Stimulated activated CD4-positive, alpha-beta T cell treated with anti-CD3 and anti-CD28 coated beads, Interleukin-12 subunit alpha, Interleukin-12 subunit beta, amount 100 ng/mL, for 24 hours (primary cell): ENCODE results near the gene BRI3BP.

Source experiments
- DNase-seq, 2 experiments: peaks; one replicate each; pipeline ENCODE4 v3.0.0-alpha.2; 2020; ENCODE audit warnings: low read depth in 2 of 2

The BRI3BP gene, protein sequence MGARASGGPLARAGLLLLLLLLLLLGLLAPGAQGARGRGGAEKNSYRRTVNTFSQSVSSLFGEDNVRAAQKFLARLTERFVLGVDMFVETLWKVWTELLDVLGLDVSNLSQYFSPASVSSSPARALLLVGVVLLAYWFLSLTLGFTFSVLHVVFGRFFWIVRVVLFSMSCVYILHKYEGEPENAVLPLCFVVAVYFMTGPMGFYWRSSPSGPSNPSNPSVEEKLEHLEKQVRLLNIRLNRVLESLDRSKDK

DNA sequence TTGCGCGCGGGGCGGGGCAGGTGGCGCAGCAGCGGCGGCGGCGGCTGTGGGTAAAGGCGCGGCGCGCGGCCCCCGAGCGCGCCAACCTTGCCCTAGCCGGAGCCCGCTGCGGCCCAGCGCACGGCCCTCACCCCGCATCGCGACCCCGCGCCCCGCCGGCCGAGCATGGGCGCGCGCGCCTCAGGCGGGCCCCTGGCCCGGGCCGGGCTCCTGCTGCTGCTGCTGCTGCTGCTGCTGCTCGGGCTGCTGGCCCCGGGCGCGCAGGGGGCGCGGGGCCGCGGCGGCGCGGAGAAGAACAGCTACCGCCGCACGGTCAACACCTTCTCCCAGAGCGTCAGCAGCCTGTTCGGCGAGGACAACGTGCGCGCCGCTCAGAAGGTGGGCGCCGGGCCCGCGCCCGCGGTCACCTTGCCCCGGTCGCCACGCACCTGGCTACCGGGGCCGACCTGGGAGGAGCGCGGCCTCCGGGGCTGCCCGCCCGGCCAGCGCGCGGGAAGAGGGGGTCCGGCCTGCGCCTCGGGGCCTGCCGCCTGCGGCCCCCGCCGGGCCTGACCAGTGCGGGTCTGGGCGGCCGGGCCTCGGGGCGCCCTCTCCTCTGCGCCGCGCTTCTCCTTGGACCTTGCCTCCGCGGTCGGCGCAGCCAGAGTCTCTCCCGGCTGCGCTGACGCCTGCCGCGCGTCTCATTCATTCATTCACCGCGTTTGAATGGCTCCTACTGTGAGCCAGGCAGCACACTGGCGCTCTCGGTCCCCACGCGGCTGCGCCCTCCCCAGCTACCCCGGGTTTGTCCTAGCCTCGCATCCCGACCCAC, at the start of gene BRI3BP:
Gene BRI3BP, plus strand, starts transcription at position 20 of the 811 bp plus-strand sequence. Its CDS starts 146 bp downstream, at position 166.
- DNase-seq: peak in 1 of 2 experiments; percentile 20

DNA sequence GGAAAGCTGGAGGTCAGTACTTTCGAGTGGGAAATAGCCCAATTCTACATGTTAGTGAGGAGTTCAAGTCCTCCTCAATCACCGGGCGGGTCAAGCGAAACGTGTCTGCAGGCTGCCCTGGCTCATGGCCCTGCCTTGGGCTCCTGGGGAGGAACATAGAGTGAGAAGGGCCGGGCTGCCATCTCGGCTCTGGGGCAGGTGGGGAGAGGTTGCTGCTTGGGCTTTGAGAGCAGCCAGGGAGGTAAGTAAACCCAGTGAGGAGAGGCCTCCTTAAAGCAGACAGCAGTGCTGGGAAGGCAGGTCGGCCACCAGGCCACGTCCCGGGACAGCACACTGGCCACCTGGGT, 47.0 kb upstream of the BRI3BP start:
- no peak for DNase-seq

DNA sequence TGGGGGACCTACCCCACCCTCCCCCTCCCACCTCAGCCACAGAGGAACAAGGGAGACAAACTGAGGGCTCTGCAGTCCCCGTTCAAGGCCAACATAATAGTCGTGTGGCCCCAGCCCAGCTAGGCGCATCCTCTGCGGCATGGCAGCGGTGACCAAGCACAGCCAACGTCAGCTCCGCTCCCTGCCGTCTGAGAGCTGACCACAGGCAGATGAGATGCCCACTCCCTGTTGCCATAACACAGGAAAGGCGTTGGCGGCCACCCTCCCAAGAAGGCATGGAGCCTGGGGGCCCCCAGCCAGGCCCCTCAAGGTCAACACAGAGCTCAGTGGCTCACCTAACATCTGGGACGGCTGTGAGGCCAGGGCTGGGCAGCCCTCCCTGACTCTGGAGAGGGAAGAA, 46.4 kb upstream of the BRI3BP start:
- no peak for DNase-seq

DNA sequence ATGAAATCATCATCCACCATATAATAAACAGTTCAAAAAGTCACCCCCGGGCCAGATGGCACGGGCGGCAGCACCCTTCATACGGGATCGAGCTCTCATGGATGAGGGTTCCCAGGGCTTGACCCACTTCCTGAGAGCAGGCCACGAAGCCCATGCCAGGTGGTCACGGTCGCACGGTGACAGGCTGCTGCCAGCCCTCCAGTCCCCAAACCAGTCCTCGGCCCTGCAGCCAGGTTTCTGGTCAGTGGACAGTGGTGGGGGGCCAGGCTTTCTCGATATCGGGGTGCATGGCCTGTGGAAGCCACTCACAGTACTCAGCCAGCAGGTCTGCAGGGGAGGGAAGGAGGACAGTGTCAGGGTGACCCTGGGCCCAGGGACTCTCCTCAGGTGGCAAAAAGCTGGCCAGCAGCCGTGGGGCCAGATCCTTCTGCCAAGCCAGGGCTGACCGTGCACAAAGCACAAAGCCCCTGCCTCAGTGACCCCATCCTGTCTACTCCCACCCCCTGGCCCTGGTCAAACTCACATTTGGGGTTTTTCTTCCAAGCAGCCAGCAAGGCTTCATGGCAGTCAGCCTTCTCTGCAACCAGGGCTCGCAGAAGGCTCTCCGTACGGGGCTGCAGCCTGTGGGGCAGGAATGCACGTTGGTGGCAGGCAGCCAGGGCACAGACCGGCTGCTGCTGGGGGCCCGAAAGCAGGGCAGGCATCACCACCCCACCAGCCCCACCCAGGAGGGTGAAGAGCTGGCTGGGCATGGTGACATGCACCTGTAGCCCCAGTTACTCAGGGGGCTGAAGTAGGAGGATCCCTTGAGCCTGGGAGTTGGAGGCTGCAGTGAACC, 45.7 kb upstream of the BRI3BP start:
- no peak for DNase-seq

DNA sequence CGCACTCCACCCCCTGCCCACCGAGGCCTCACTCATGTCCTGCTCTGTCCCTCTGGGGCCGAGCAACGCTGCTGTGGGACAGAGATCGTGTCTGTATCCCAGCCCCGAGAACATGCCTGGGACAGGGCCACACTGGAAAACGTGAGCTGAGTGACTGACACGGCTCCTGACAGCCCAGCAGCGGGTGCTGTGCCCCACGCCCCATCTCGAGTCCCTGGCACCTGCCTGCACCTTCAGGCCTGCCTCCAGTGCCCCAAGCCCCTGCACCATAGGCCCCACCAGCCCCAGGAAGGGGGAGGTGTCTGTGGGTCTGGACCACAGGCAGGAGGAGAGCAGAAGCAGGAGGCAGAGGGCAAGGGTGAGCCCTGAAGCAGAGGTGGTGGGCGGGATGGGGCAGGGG, 44.4 kb upstream of the BRI3BP start:
- DNase-seq: no peak

DNA sequence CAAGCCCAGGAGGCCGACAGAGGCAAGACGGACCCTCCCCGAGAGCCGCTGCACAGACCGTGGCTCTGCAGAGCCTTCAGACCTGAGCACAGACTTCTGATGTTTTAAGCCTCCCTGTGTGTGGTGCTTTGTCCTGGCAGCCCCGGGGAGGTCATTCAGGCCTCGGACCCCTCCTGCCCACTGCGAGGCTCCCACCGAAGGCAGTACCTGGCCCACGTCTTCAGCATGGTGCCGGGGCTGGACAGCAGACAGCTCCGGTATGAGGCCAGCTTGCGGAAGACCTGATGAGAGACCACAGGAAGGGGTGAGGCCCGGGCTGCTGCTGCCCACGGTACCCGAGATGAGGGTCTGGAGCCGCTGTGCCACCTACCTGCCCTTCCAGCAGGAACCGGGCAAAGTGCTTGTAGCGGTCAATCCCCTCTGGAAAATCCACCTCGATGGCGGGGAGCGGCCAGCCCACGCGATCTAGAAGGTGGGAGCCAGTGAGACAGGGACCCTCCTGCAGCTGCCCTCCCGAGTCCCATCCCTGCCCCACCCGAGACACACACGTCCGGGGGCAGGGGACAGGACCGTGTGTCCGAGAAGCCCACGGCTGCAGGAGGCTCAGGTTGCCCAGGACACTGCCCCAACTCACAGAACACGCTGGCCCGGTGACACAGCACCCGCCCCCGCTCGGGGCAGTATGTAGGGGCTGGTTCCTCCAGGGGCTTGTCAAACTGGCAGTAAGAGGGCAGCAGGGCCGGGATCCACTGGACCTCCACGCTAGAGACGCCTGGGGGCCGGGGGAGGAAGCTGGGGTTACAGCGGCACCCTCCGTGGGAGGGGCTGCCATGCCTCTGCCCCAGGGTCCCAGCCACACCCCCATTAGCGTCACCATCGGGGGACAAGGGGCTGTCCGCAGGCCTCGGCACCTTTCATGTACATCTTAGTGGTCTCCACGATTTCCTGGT, 43.4 kb upstream of the BRI3BP start:
- DNase-seq: no peak

DNA sequence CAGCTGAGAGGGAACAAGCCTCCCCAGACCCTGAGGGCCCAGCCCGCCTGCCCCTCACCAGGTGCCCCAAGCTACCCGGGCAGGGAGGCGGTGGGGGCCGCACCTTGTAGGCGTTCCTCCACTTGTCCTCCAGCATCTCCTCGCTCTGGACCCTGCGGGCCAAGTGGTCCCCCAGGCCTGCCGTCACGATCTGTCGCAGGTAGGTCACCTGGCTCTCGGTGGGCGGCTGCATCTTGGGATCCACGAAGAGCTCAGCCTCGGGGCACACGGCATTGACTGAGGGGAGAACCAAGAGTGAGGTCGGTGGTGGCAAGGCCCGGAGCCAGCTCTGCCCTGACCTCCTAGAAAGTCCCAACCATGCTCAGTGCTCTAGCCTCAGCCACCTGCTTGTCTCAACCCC, 41.1 kb upstream of the BRI3BP start:
- DNase-seq: no peak

DNA sequence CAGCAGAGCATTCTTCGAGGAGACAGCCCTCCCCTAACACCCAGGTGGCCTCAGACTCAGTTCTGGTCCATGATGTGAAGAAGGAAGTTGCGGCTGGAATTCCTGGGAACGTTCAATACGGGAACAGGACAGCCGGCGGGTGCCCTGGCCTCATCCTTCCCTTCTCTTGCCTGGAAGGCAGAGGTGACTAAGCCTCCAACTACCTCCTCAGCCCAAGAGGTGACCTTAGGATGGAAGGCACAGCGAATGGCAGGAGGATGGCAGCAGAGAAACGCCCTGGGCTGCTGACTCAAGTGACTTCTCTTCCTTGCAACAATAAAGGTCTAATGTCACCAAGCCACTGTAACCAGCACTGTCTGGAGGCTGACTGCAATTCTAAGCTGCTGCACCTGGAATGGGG, 40.6 kb upstream of the BRI3BP start:
- DNase-seq: no peak

DNA sequence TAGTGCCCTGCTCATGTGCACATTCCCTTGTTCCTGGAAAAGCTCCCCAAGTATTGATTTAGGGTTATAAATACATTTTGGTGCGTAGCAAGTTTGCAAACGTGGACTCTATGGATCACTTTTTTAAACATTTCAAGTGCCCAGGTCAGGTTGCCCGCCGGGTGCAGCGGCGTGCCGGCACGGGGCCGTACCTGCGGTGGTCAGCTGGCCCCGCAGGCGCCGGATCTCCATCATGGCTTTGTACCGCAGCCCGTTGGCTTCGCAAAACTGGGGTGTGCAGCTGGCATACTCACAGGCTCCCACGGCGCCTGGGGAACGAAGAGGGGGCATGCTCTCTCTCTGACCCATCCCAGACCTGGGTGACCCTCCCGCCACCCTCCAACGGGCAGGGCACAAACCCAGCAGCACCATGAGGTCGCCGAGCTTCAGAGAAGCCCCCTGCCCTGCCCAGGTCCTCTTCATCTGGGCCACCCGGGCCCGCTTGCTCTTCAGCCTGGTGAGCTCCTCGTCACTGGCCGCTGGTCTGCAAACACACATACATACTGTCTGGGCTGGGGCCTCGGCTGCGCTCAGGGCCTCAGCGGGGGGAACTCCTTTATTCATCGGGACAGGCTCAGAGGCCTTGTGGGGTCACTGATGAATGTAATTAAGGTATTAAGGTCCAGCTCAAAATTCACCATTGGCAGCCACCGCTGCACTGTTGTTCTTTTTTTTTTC, 39.6 kb upstream of the BRI3BP start:
- no peak for DNase-seq

DNA sequence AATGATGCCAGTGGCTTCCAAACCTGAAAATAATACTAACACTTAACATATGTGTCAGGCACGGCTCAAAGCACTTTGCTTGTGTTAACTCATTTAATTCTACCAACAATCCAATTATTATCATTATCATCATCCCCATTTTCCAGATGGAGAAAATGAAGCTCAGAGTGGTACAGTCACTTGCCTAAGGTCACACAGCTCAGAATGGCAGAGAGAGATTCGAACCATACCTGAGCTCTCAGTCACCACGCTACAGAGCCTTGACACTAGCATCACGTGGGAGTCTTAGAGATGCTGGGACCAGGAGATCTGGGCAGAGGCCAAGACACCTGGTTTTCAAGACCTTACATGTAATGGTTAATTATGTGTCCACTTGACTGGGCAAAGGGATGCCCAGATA, 38.7 kb upstream of the BRI3BP start:
- DNase-seq: no peak

DNA sequence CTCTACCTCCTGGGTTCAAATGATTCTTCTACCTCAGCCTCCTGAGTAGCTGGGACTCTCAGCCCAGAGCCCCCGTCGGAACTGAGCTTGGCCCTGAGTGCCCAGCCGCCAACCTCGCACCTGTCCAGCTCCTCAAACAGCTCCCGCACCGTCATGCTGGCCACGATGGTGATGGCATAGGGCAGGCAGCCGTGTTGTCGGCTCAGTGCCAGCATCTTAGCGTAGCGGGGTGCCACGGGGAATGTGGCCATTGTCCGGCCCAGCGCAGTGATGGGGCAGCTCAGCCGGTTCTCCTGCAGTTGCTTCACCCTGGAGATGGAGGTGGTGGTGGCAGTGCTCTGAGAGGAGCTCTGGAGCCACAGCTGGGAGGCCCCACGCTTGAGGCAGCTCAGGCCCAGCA, 36.9 kb upstream of the BRI3BP start:
- no peak for DNase-seq

DNA sequence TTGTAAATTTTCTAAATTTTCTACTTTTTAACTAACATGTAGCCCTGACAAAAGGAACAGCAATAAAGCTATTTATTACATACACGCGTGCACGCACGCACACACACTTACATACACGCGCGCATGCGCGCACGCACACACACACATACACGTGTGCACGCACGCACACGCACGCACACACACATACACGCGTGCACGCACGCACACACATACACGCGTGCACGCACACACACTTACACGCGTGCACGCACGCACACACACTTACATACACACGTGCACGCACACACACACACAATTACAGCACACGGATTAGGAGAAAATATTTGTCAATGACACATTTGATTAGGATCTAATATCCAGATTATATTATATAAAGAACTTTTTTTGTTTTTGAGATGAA, 32.4 kb upstream of the BRI3BP start:
- no peak for DNase-seq

DNA sequence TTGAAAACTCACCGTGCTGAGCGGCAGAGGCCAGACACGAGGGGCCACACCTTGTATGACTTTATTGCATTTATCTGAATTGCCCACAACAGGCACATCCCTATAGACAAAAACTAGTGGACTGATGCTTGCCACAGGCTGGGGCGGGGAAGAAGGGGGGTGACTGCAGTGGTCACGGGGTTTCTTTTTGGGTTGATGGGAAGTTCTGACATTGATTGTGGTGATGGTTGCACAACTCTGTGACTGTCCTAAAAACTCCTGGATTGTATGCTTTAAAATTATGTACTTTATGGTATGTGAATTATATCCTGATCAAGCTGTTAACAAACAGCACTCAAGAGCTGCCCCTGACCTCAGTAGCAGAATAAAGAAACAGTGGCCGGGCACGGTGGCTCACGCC, 30.2 kb upstream of the BRI3BP start:
- no peak for DNase-seq

DNA sequence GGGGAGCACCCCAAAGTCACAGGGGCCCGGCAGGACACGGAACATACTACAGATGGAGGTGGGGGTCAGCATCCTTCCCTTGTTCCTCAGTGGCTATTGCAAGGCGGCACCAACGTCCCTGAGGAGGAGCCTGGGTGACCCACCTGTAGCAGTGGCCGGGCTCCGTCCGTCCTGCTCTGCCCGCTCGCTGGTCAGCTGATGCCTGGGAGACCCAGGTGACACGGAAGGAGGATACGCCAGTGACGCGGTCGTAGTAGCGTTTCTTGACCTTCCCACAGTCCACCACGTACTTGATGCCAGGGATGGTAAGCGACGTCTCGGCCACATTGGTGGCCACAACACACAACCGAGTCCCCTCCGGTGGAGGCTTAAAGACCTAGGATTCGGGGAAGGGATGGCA, 29.2 kb upstream of the BRI3BP start:
- no peak for DNase-seq

DNA sequence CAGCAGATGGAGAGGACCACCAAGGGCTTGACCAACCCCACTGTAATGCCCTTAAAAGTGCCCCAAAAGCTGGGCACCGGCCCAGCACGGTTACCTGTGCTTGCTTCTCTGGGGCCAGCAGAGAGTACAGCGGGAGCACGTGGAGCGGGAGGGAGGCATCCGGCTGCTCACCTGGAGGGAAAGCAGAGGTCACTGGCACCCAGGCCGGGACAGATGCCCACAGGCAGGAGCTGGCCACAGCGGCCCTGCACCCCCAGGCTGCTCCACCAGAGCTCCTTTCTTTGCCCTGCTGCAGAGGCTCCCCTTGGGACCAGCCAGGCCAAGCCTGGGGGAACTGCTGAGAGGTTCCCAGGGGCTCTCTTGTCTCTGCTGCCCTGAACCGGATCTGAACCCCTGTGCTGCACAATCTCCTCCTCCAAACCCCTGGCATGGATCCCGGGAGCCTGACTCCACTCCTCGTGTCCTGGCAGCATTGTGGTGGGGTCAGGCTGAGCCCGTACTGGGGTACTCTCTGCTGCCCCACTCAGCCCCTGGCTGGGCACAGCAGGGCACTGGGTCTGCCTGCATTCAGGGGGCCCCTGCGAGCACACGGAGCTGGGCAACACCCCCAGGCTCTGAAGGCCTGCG, 28.5 kb upstream of the BRI3BP start:
- no peak for DNase-seq

DNA sequence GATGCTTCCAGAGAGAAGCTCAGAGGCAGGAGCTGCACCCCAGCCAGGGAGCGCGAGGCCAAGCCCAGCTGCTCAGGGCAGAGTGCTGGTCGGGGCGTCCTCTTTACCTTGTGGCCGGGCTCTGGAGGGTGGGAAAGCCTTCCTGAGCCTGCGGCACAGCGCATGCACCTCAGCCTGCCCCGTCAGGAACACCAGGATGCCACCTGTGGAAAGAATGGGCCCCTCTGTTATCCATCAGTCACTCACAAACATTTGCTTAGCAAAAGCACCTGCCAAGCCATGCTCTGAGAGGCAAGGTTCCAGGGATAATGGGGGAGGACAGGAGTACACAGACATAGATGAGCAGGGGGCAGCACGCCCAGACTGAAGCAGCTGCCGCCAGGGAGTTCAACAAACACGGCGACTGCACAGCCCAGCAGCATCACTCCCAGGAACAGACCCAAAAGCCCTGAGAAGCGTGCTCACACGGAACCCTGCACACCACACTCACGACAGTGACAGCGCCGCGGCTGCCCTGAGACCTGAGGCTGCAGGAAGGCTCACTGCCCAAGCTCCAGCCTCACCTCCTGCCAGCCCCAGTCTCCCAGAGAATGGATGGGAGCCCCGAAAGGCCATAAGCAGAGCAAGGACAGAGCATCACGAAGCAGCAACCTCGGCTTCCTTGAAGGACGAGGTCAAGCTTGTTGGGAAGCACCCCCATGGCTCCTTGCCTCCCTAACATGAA, 26.3 kb upstream of the BRI3BP start:
- DNase-seq: no peak

DNA sequence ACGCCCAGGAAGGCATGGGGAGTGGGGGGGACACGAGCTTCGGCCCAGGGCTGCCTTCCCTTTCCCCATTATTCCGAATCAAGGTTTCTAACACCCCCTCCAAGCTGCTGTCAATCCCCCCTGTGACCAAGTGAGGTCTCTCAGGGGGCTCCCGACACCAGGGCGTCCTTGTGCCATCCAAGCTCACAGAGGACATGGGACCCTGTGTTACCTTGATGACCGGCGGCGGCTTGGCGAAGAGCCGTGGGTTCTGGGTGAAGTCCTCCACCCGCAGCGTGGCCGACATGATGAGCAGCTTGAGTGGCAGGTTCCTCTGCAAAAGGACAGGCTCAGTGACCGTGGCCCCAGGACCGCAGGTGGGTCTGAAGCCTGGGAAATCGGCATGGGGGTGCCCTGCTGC, 24.8 kb upstream of the BRI3BP start:
- no peak for DNase-seq

DNA sequence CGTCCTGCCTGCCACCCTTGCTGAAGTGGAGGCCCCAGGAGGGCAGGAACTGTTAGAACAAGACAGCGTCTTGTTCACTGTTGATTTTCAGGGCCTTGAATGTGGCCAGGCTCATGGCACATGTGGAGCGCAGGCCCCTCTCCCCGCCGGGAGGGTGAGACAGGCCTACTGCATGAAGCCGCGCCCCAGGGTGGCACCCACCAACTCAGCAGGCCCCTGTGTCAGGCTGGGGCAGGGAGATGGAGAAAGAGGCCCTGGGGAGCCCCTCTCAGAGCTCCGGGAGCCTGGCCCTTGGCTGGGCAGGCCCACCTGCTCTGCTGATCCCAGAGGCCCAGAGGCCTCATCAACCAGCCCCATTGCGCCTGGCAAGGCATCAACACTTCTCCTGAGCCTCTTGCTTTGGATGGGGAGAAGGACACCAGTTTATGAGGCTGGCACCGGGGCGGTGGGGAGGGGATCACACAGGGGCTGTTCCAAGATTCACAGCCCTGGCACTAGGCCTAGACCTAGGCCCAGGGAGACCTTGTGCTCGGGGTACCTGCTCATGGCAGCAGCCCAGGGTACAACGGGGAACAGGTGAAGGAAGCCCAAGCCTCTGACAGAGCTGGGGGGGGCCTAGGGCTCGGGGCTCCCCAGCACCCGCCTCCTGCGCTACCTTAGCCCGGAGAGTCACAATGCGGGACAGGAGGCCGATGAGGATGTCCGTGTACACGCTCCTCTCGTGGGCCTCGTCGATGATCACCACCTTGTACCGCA, 22.6 kb upstream of the BRI3BP start:
- DNase-seq: no peak

DNA sequence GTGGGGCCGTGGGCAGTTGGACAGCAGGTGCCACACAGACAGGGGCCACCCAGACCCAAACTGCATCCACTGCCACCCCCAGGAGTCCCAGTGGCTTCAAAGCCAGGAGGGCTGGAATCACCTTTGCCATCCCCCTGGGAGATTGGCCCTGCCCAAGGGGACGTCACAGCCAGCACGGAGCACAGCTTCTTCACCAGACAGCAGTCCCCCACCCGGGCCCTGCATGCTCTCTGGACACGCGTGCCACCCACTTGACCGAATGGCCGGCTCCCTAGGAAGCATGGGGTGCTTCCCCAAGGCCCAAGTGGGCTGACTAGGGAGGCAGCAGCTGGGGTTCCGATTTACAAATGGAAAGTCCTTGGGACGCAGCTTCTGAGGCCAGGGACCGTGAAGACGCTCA, 21.8 kb upstream of the BRI3BP start:
- no peak for DNase-seq
